Measurements from ENCODE around the gene HACD1. TPM values are rescaled to one million over a fixed set of nuclear protein-coding genes. Genes with fewer than 3 reads are reported as not detected.

The HACD1 gene
- total and polyA plus RNA-seq, 2 donors (not counting 3 experiments of a cell fraction or from before 2014, with no cell fraction given): 17.4 to 25.2 TPM

DNA sequence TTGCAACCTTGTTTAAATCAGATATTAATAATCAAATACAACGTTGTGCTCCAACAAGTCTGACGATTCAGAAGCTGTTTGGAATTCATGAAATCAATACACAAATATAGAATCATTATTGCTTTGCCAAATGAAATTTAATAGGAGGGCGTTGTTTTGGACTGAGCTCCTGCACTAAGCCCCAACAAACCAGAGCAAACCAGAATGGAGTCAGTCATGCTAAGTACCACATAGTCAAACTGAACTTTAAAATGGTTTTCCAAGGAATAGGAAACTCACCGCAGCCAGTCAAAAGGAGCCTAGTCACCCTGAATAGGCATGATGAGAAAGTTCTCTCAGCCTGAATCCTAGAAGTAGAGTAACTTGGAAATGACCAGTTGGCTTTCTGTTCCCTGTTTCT is 53.7 kb downstream of the HACD1 start:
- no peak for FAIRE-seq
- no peaks in the 10 kb centered on the region for H3K79me2 ChIP-seq (ENCODE audit: control insufficient read depth, insufficient read depth, low read length)
- no peaks in the 10 kb centered on the region for H3K27me3 ChIP-seq (ENCODE audit: control insufficient read depth in 2 of 2, insufficient read depth in 2 of 2, low read length in 2 of 2)
- ChIA-PET CTCF (interaction anchor here (1.1 to 1.2 kb wide), 2 partner anchors 10 to 1661 kb away, joined by 3 to 4 read pairs; no protein-coding TSS in a partner anchor), POLR2A (no interaction called here)
- dilution Hi-C loops (cut with MboI; ENCODE audit: extremely low pct_ligation_motif_present, low sequenced_read_pairs) (no loop called here), intact Hi-C loops (cut with micrococcal nuclease) (no loop called here)
- no TSS peak for BruUV-seq (replicated peaks)
- H3K4me1 ChIP-seq (ENCODE audit: control insufficient read depth, extremely low read depth, insufficient read depth, low read length): no peaks in the 10 kb centered on the region
- H2AFZ ChIP-seq (ENCODE audit: low read depth, low read length): no peak overlapping the region
- TF ChIP-seq MYC (IDR thresholded peaks at IDR 0.05; ENCODE audit: low read depth, low read length) (no peak), POLR2AphosphoS5 (IDR thresholded peaks at IDR 0.05; ENCODE audit: insufficient read depth, low read depth, low read length) (no peak), GATA2 (IDR thresholded peaks at IDR 0.05; ENCODE audit: insufficient read depth, insufficient read length, low read depth, low read length) (no peak), POLR2A (IDR thresholded peaks at IDR 0.05; ENCODE audit: low read depth, low read length) (no peak), FOS (IDR thresholded peaks at IDR 0.05; ENCODE audit: borderline replicate concordance, insufficient read depth, low read length) (no peak), EZH2 (IDR thresholded peaks at IDR 0.05; ENCODE audit: borderline replicate concordance, low read depth, low read length, severe bottlenecking) (no peak), JUN (IDR thresholded peaks at IDR 0.05; ENCODE audit: borderline replicate concordance, insufficient read depth, insufficient read length, low read depth) (no peak), CTCF (IDR thresholded peaks at IDR 0.05; ENCODE audit: extremely low read depth in 1 of 2, insufficient read depth in 1 of 2, low read depth in 1 of 2, low read length in 2 of 2) (no peak)
- TF ChIP-seq, protein P1, sequence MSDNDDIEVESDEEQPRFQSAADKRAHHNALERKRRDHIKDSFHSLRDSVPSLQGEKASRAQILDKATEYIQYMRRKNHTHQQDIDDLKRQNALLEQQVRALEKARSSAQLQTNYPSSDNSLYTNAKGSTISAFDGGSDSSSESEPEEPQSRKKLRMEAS (IDR thresholded peaks at IDR 0.05; ENCODE audit: insufficient read depth, insufficient read length): no peak
- no peak for DNase-seq (ENCODE audit: low read depth, low spot score)
- H3K4me2 ChIP-seq (ENCODE audit: insufficient read depth, low read length): no peak overlapping the region
- no peaks in the 10 kb centered on the region for H4K20me1 ChIP-seq (replicated peaks; ENCODE audit: control insufficient read depth, extremely low read depth, insufficient read depth, low read length)
- H3K27ac ChIP-seq (ENCODE audit: insufficient read depth, low read depth, low read length): no peak overlapping the region
- no peak overlapping the region for H3K4me3 ChIP-seq (replicated peaks in 1 of 3; ENCODE audit: insufficient read depth in 1 of 3, low read depth in 1 of 3, low read length in 3 of 3)
- no peak overlapping the region for H3K9ac ChIP-seq (replicated peaks; ENCODE audit: extremely low read depth, insufficient read depth, low read length)
- no peaks in the 10 kb centered on the region for H3K36me3 ChIP-seq (ENCODE audit: control insufficient read depth in 2 of 2, extremely low read depth in 1 of 2, insufficient read depth in 2 of 2, low read length in 2 of 2)
- no peaks in the 10 kb centered on the region for H3K9me3 ChIP-seq (replicated peaks; ENCODE audit: control insufficient read depth, insufficient read depth, low read length)
- no peaks in the 10 kb centered on the region for H3K9me1 ChIP-seq (replicated peaks; ENCODE audit: control insufficient read depth, extremely low read depth, insufficient read depth, low read length)

Data from endothelial cell of umbilical vein (primary cell).